Gastrocnemius medialis (tissue), 4 donors: ENCODE data around the gene POGK. TPM values are rescaled to one million over a fixed set of nuclear protein-coding genes. Genes with fewer than 3 reads are reported as not detected.

Experiments used
- ATAC-seq, 2 donors: fragments of 150-250 bp; one replicate each; pipeline ENCODE4 v1.9.1; 2016
- DNase-seq, 2 donors: peaks; one replicate each; pipeline ENCODE4 v3.0.0-alpha.2; 2019
- H3K27ac ChIP-seq, 4 donors: fragments of 200-600 bp; sonication (generic); 1 replicate in 1 of 4; 2 replicates in 3 of 4; pipeline ENCODE4 v1.5.1; 2016 to 2018; ENCODE audit warnings: mild to moderate bottlenecking in 2 of 4, moderate library complexity in 1 of 4
- H3K27me3 ChIP-seq, 3 donors: fragments of 200-600 bp; sonication (generic) in 2 of 3; 1 replicate in 1 of 3; 2 replicates in 2 of 3; pipeline versions ENCODE4 v1.5.1 to v1.6.0; 2016 to 2019; ENCODE audit warnings: mild to moderate bottlenecking in 1 of 3, moderate library complexity in 1 of 3
- H3K36me3 ChIP-seq, 2 donors: fragments of 200-600 bp; sonication (generic) in 1 of 2; one replicate each; pipeline ENCODE4 v1.5.1; 2017 to 2018
- H3K4me1 ChIP-seq, 2 donors: fragments of 200-600 bp; sonication (generic) in 1 of 2; one replicate each; pipeline ENCODE4 v1.5.1; 2016 to 2017; ENCODE audit warnings: mild to moderate bottlenecking in 2 of 2
- H3K4me3 ChIP-seq, 4 donors: fragments of 200-600 bp; sonication (generic) in 3 of 4; 1 replicate in 1 of 4; 2 replicates in 3 of 4; pipeline ENCODE4 v1.5.1; 2016 to 2019; ENCODE audit warnings: mild to moderate bottlenecking in 2 of 4
- H3K9me3 ChIP-seq, 3 donors: fragments of 200-600 bp; sonication (generic) in 2 of 3; 1 replicate in 1 of 3; 2 replicates in 2 of 3; pipeline ENCODE4 v1.5.1; 2016 to 2019
- POLR2A ChIP-seq, 2 donors: fragments of 450-650 bp; IDR thresholded peaks; one replicate each; pipeline ENCODE4 v1.6.1; 2017; ENCODE audit warnings: antibody characterized with exemption in 2 of 2, mild to moderate bottlenecking in 2 of 2, moderate library complexity in 2 of 2
- in situ Hi-C, 4 donors: fragments of 200-750 bp; cut with MboI; loops; one replicate each; pipeline versions ENCODE4 v1.15.0 to v1.8.0; 2017; ENCODE audit warnings: low sequenced_read_pairs in 4 of 4
- intact Hi-C: fragments of 100-400 bp; cut with DNase I; formaldehyde crosslinking; loops from one replicate; pipeline ENCODE4 v1.15.1; 2023; ENCODE audit warnings: low total_unique reads
- total RNA-seq, 4 donors: library from RNA; depleted of rRNA; stranded (reverse); fragments of >200 nt; gene quantifications; one replicate each; pipeline versions ENCODE4 v1.1.0 to v1.2.3, GENCODE V29; 2016
- TF ChIP-seq, protein P1 (sequence below), 5 experiments: fragments of 450-650 bp in 3 of 5; fragments of 200-600 bp in 2 of 5; sonication (generic) in 2 of 5; IDR thresholded peaks in 4 of 5; conservative IDR thresholded peaks in 1 of 5; 1 replicate in 4 of 5; 2 replicates in 1 of 5; pipeline ENCODE4 v1.5.1; 2016 to 2019; ENCODE audit warnings: antibody characterized with exemption in 5 of 5, mild to moderate bottlenecking in 3 of 5, moderate library complexity in 3 of 5

POGK gene
- total RNA-seq, 4 donors from 2014 or later: 6.6 to 9.6 (median 9.0) TPM

DNA sequence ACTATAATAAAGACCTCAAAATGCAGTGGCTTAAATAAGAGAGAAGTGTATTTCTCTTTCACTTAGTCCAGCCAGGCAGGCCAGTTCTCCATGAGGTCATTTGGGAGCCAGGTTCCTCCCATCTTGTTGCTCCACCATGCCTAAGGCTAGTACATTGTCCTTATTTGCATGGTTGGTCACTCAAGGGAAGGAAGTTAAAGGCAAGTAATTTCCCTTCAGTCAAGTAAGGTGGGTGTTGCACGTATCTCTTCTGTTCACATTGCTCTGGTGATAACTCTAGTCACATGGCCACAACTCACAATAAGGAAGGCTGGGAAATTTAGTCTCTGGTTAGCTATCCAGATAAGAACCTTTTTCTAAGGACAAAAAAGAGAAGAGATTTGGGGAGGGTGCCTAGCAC lies 64.0 kb downstream of the POGK start:
- DNase-seq (no peak), ATAC-seq (no peak)
- intact Hi-C loops (no loop called here), in situ Hi-C loops (no loop called here)
- H3K27me3 ChIP-seq: no peaks in the 10 kb centered on the region
- no peak overlapping the region for H3K4me3 ChIP-seq
- H3K27ac ChIP-seq: no peak overlapping the region
- H3K36me3 ChIP-seq: no peaks in the 10 kb centered on the region
- no peaks in the 10 kb centered on the region for H3K4me1 ChIP-seq
- H3K9me3 ChIP-seq: no peaks in the 10 kb centered on the region
- no peak for TF ChIP-seq POLR2A (IDR thresholded peaks at IDR 0.05)
- TF ChIP-seq, protein P1, sequence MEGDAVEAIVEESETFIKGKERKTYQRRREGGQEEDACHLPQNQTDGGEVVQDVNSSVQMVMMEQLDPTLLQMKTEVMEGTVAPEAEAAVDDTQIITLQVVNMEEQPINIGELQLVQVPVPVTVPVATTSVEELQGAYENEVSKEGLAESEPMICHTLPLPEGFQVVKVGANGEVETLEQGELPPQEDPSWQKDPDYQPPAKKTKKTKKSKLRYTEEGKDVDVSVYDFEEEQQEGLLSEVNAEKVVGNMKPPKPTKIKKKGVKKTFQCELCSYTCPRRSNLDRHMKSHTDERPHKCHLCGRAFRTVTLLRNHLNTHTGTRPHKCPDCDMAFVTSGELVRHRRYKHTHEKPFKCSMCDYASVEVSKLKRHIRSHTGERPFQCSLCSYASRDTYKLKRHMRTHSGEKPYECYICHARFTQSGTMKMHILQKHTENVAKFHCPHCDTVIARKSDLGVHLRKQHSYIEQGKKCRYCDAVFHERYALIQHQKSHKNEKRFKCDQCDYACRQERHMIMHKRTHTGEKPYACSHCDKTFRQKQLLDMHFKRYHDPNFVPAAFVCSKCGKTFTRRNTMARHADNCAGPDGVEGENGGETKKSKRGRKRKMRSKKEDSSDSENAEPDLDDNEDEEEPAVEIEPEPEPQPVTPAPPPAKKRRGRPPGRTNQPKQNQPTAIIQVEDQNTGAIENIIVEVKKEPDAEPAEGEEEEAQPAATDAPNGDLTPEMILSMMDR (IDR thresholded peaks at IDR 0.05 in 4 of 5, conservative IDR thresholded peaks at IDR 0.05 in 1 of 5): no peak

DNA sequence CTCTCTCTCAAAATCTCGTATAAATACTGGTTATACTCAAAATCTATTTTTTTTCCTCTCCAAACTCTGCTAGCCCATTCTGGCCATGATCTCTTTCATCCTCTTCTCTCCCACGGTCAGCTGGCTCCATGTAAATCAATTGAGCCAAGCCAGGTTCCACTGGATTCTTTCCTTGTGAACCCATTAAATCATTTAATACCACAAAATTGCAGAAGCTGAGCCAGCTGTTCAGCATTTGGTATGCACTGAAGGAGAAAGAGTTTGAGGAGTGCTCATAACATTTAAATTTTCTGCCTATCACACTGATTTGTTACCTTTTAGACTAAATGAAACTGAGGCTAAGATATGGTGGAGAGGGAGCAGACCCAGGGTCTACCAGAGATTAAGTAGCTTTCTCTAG lies 65.9 kb downstream of the POGK start:
- no peak overlapping the region for H3K4me3 ChIP-seq
- H3K9me3 ChIP-seq: no peaks in the 10 kb centered on the region
- no peak overlapping the region for H3K27ac ChIP-seq
- H3K27me3 ChIP-seq: no peaks in the 10 kb centered on the region
- DNase-seq: no peak
- ATAC-seq: no peak
- H3K4me1 ChIP-seq: no peaks in the 10 kb centered on the region
- in situ Hi-C loops (no loop called here), intact Hi-C loops (no loop called here)
- TF ChIP-seq, protein P1 (IDR thresholded peaks at IDR 0.05 in 4 of 5, conservative IDR thresholded peaks at IDR 0.05 in 1 of 5): no peak
- TF ChIP-seq POLR2A (IDR thresholded peaks at IDR 0.05): no peak
- H3K36me3 ChIP-seq: no peaks in the 10 kb centered on the region

DNA sequence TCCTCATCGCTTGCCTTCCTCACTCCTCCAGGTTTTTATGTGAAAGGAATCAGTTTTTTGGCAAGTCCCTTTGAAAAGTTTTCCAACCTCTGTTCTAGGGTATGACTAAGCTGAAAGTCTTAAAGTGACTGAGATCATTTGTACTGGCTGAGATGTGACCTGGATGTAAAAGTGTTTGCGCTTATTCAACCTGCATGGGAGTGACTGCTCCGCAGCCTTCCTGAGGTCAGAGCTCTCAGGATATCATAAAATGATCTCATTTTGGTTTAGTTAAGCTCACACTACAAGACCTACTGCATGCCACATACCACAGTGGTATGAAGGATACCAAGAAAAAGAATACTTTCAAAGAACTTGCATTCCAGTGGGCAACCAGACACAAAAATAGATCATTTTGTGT lies 66.6 kb downstream of the POGK start:
- H3K36me3 ChIP-seq: no peaks in the 10 kb centered on the region
- ATAC-seq (peak in 1 of 2 donors; percentile 41), DNase-seq (no peak)
- H3K4me1 ChIP-seq: no peaks in the 10 kb centered on the region
- no peak overlapping the region for H3K27ac ChIP-seq
- in situ Hi-C loops: no loop called here
- H3K4me3 ChIP-seq: no peak overlapping the region
- no peaks in the 10 kb centered on the region for H3K9me3 ChIP-seq
- H3K27me3 ChIP-seq: no peaks in the 10 kb centered on the region
- no peak for TF ChIP-seq POLR2A (IDR thresholded peaks at IDR 0.05)
- TF ChIP-seq, protein P1 (IDR thresholded peaks at IDR 0.05 in 4 of 5, conservative IDR thresholded peaks at IDR 0.05 in 1 of 5): no peak
- intact Hi-C loops: no loop called here

Other genes with a start within 250 kb of the POGK start
- gene TADA1, start 36.8 kb downstream of the POGK start, total RNA-seq: 10 to 100 TPM in 2 of 4 donors, 1 to 10 TPM in 2; 8.7 to 11.8 (median 10.0) TPM
- under 1 TPM; 0.10 to 0.47 (median 0.25) TPM for gene ILDR2, start 136.1 kb downstream of the POGK start, total RNA-seq
- not detected for gene MAEL, start 149.8 kb downstream of the POGK start, total RNA-seq